Measurements from ENCODE around the gene MBNL2.

MBNL2 gene

DNA sequence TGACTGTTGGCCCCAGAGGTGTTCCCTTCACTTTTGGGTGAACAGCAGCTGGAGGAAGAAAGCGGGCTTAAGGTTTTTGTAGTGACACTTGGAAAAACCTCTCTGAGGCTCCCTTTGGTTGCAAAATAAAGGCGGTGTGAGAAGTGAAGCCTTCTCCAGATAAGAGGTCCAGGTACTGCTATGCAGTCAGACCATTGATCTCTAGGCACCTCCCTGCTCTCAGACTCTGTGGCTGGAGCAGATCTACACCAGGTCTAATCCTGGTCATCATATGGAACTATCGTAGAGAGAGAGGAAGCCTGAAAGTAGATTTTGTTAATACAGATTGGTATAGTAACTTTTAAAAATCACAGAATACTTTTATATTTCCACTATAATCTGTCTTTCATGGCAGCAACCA is 47.5 kb downstream of the MBNL2 start:
- Histone ChIP-seq H3K27me3 (no peaks in the 10 kb centered on the region), H3K4me1 (no peaks in the 10 kb centered on the region; the same call in none of the 2 replicates), H3K36me3 (no peaks in the 10 kb centered on the region; the same call in 1 of the 2 replicates), H3K4me3 (ENCODE audit: low read depth, low read length) (no peak overlapping the region), H3K9me3 (no peaks in the 10 kb centered on the region)
- no peak for DNase-seq
- TF ChIP-seq, protein P1, sequence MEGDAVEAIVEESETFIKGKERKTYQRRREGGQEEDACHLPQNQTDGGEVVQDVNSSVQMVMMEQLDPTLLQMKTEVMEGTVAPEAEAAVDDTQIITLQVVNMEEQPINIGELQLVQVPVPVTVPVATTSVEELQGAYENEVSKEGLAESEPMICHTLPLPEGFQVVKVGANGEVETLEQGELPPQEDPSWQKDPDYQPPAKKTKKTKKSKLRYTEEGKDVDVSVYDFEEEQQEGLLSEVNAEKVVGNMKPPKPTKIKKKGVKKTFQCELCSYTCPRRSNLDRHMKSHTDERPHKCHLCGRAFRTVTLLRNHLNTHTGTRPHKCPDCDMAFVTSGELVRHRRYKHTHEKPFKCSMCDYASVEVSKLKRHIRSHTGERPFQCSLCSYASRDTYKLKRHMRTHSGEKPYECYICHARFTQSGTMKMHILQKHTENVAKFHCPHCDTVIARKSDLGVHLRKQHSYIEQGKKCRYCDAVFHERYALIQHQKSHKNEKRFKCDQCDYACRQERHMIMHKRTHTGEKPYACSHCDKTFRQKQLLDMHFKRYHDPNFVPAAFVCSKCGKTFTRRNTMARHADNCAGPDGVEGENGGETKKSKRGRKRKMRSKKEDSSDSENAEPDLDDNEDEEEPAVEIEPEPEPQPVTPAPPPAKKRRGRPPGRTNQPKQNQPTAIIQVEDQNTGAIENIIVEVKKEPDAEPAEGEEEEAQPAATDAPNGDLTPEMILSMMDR (IDR thresholded peaks at IDR 0.05; ENCODE audit: low read depth, low read length) = no peak

DNA sequence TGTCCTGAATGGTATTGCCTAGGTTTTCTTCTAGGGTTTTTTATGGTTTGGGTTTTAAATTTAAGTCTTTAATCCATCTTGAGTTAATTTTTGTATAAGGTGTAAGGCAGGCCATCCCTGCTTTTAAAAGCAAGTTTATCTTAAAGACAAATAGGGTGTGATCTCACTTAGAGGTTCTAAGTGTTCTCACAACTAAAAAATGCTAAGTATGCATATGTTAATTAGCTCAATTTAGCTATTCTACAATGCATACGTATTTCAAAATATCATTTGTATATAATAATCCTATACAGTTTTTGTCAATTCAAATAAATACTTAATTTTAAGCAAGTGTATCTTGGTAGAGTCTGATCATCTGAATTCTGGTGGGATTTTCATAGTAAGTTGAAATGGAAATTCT is 50.4 kb downstream of the MBNL2 start:
- Histone ChIP-seq H3K4me1 (peaks cover 5% of the 10 kb centered on the region), H3K9me3 (no peaks in the 10 kb centered on the region), H3K4me3 (ENCODE audit: low read depth, low read length) (no peak overlapping the region), H3K27me3 (no peaks in the 10 kb centered on the region), H3K36me3 (0 out of 2 replicates have a peak, but pooled peaks cover 5% of the 10 kb centered on the region)
- TF ChIP-seq, protein P1 (IDR thresholded peaks at IDR 0.05; ENCODE audit: low read depth, low read length) = no peak
- no peak for DNase-seq

DNA sequence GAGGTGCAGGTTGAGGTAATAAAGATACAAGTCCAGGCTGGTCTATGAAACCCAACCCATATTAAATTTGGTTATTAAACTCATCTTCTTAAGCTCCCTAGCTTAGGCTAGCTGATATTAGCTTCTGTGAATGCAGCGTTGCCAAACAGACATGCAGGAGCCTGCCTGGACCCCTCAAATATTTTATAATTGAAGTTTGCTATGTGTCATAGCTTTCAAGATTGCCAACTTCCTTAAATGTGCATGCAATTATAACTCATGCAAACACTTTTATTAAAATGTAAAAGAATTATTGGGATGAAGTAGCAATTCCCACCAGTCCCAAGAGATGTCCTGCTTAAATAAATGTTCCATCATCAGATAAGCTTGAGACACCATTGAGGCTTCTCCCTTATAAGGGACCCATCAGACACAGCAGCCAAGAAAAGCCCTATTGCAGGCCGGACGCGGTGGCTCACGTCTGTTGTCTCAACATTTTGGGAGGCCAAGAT is 51.3 kb downstream of the MBNL2 start:
- TF ChIP-seq, protein P1 (IDR thresholded peaks at IDR 0.05; ENCODE audit: low read depth, low read length) = no peak
- Histone ChIP-seq H3K4me3 (ENCODE audit: low read depth, low read length) (no peak overlapping the region), H3K27me3 (no peaks in the 10 kb centered on the region), H3K4me1 (peaks cover 5% of the 10 kb centered on the region), H3K9me3 (no peaks in the 10 kb centered on the region), H3K36me3 (0 out of 2 replicates have a peak, but pooled peaks cover 5% of the 10 kb centered on the region)
- DNase-seq = no peak

DNA sequence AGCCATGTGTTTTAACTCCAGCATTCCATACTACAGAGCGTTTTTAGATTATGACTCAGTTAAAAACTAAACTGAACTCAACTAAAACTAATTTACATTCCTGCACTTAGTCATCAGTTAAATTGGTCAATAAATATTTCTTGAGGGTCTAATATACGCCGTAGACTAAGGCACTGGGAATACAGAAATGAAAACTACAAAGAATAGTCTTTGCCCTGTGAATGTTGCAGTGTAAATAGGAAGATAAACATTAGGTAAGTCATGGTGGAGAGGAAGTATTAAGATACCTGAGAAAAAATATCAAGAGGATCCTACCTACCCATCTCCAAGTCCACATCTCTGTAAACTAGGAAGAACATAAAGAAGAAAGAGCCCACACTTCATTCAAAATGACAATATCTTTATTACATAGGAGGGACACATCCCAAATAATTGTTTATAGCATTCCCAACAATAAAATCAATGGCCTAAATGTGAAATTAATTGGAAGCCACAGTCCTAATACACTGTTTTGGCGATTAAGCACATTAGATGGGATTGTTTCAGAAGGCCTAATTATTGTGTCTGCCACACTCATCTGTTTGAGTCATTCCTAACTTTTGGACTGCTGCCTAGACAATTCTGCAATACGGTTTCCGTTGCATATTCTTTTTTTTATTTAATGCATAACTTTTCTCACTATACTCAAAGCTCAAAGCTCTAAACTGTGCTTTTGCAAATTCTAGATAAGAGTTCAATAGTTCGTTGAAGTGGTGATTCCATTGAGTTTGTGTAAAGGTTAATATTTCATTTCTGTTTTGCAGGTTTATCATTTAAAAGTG is 52.9 kb downstream of the MBNL2 start:
- 0 out of 2 replicates have a peak, but pooled peaks cover 5% of the 10 kb centered on the region for H3K36me3 ChIP-seq
- H3K4me1 ChIP-seq = peaks cover 5% of the 10 kb centered on the region; the same call in 1 of the 2 replicates
- H3K9me3 ChIP-seq = no peaks in the 10 kb centered on the region
- H3K4me3 ChIP-seq (ENCODE audit: low read depth, low read length) = no peak overlapping the region
- H3K27me3 ChIP-seq = no peaks in the 10 kb centered on the region
- TF ChIP-seq, protein P1 (IDR thresholded peaks at IDR 0.05; ENCODE audit: low read depth, low read length) = no peak
- no peak for DNase-seq

DNA sequence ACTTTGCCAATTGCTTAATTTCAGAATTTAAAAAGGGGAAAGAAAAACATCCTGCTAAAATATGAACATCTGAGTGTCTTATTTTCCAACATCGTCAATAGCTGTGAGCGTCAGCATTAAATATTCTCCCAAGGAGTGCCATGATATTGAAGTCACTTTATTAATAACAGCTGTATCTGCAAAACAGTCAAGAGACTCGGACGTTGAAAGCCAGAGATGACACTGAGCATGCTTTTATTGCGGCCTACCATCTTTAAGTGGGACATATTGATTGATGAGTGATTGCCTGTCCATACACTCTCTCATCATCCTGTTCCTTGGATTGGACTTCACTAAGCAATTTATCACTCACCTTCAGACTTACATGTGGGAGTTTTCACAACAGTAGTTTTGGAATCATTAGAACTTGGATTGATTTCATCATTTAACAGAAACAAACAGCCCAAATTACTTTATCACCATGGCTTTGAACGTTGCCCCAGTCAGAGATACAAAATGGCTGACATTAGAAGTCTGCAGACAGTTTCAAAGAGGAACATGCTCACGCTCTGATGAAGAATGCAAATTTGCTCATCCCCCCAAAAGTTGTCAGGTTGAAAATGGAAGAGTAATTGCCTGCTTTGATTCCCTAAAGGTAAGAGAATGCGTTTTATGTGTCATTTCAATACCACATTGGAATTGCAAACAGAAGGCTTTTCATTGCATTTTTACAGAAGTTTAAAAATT is 53.8 kb downstream of the MBNL2 start:
- Histone ChIP-seq H3K4me3 (ENCODE audit: low read depth, low read length) (no peak overlapping the region), H3K4me1 (peaks cover 5% of the 10 kb centered on the region; the same call in 1 of the 2 replicates), H3K36me3 (0 out of 2 replicates have a peak, but pooled peaks cover 5% of the 10 kb centered on the region), H3K27me3 (no peaks in the 10 kb centered on the region), H3K9me3 (no peaks in the 10 kb centered on the region)
- TF ChIP-seq, protein P1 (IDR thresholded peaks at IDR 0.05; ENCODE audit: low read depth, low read length) = no peak
- DNase-seq = no peak
